Measurements from ENCODE around the gene SH3YL1.

DNA sequence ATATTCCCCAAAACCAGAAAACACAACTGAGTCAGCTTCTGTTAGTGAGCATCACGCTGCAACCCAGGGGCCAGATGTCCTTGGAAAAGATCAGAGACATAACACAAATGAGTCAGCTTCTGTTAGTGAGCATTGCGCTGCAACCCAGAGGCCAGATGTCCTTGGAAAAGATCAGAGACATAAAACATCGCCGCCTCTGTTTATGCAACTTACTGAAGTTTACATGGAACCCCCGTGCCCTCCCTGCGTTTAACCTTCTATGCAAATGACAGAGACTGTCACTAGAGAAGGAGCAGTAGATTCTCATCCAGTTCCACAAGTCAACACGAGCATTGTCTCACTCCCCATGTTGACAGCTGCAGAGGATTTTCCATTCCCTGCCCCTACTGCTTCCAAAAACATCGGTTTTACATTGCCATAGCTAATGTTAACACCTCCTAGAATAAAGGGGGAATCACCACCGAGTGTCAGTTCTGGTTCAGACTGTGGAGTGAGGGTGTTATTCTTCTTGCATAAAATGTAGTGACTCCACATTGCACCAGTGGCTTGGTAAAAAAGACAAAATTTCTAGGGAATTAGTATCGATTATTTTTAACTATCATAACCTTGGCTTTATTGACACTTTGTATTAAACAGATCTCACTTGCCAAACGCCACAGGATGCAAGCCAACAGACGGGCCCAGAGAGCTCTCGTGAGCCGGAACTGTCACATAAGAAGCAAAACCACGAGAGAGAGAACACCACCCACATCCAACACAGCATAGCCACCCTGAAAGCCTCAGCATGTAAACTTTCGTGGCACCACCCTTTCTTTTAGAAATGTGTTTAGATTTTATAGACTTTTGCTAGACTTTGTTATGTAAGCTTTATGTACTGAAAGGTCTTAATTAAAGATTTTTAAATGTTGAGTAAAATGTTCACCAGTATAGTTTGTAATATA lies 87.7 kb downstream of the SH3YL1 start:
- TF ChIP-seq SP1 (IDR thresholded peaks at IDR 0.05) (no peak), ARNT (IDR thresholded peaks at IDR 0.05) (no peak), ZNF384 (IDR thresholded peaks at IDR 0.05) (no peak), TARDBP (IDR thresholded peaks at IDR 0.05) (no peak)
